HG02798 (cell line): ENCODE results near the gene COL5A1.

Experiments used
- ATAC-seq: cut with Tn5 transposase; IDR thresholded peaks from one replicate; pipeline ENCODE4 v1.9.1; 2021; ENCODE audit warnings: mild to moderate bottlenecking; ENCODE audit not compliant: unreplicated experiment, poor library complexity

The COL5A1 gene

GRCh38 chr9:134722120-134722701, 80.6 kb downstream of the COL5A1 start:
- no peak for ATAC-seq

GRCh38 chr9:134723037-134723436, 81.4 kb downstream of the COL5A1 start:
- no peak for ATAC-seq

- no peak for ATAC-seq
Measured at GRCh38 chr9:134723491-134724190, 82.0 kb downstream of the COL5A1 start.

GRCh38 chr9:134724202-134724911, 82.8 kb downstream of the COL5A1 start:
- ATAC-seq = no peak

- ATAC-seq = no peak
Measured at GRCh38 chr9:134724912-134725604, 83.5 kb downstream of the COL5A1 start.

GRCh38 chr9:134725605-134725940, 84.0 kb downstream of the COL5A1 start:
- no peak for ATAC-seq

- ATAC-seq = no peak
Measured at GRCh38 chr9:134726026-134726721, 84.6 kb downstream of the COL5A1 start.

GRCh38 chr9:134726722-134727034, 85.1 kb downstream of the COL5A1 start:
- ATAC-seq = no peak

- no peak for ATAC-seq
Measured at GRCh38 chr9:134728021-134728795, 86.6 kb downstream of the COL5A1 start.

- no peak for ATAC-seq
Measured at GRCh38 chr9:134728801-134729495, 87.3 kb downstream of the COL5A1 start.

- ATAC-seq = no peak
Measured at GRCh38 chr9:134730011-134730760, 88.6 kb downstream of the COL5A1 start.

GRCh38 chr9:134730761-134731496, 89.3 kb downstream of the COL5A1 start:
- ATAC-seq = no peak

- no peak for ATAC-seq
Measured at GRCh38 chr9:134731497-134732391, 90.1 kb downstream of the COL5A1 start.

- ATAC-seq = no peak
Measured at GRCh38 chr9:134732392-134733110, 90.9 kb downstream of the COL5A1 start.

- no peak for ATAC-seq
Measured at GRCh38 chr9:134733480-134734232, 92.1 kb downstream of the COL5A1 start.

- no peak for ATAC-seq
Measured at GRCh38 chr9:134734270-134734669, 92.7 kb downstream of the COL5A1 start.
